Right lobe of liver (tissue), 6 donors: ENCODE data around the gene NRDC. TPM values are rescaled to one million over a fixed set of nuclear protein-coding genes. Genes with fewer than 3 reads are reported as not detected.

Experiments
- ATAC-seq, 4 donors: fragments of 200-7000 bp; cut with Tn5 transposase; one replicate each; pipeline ENCODE4 v1.9.1; 2020; ENCODE audit warnings: mild to moderate bottlenecking in 4 of 4, moderate library complexity in 4 of 4
- DNase-seq, 3 donors: peaks; one replicate each; pipeline ENCODE4 v3.0.0-alpha.2; 2020
- H3K27ac ChIP-seq, 3 donors: fragments of 200-600 bp; one replicate each; pipeline ENCODE4 v1.8.0; 2022
- H3K27me3 ChIP-seq, 2 donors: fragments of 200-600 bp; one replicate each; pipeline ENCODE4 v1.8.0; 2022
- H3K36me3 ChIP-seq, 4 donors: fragments of 200-600 bp; sonication (generic) in 1 of 4; one replicate each; pipeline versions ENCODE4 v1.5.1 to v1.8.0; 2017 to 2022; ENCODE audit warnings: control low read depth in 1 of 4
- H3K4me1 ChIP-seq, 4 donors: fragments of 200-600 bp; sonication (generic) in 1 of 4; one replicate each; pipeline versions ENCODE4 v1.5.1 to v1.8.0; 2017 to 2022; ENCODE audit warnings: control low read depth in 1 of 4
- H3K4me3 ChIP-seq, 3 donors: fragments of 200-600 bp; one replicate each; pipeline ENCODE4 v1.8.0; 2022
- H3K9me3 ChIP-seq, 4 donors: fragments of 200-600 bp; sonication (generic) in 1 of 4; one replicate each; pipeline versions ENCODE4 v1.5.1 to v1.8.0; 2017 to 2022; ENCODE audit warnings: control low read depth in 1 of 4
- POLR2A ChIP-seq: fragments of 450-650 bp; IDR thresholded peaks from one replicate; pipeline ENCODE4 v1.6.1; 2017; ENCODE audit warnings: antibody characterized with exemption, mild to moderate bottlenecking
- WGBS: methylation state at CpG from one replicate; pipeline ENCODE4 v1.1.6; 2018; ENCODE audit warnings: low coverage, low lambda C conversion rate; ENCODE audit not compliant: insufficient coverage; ENCODE audit errors: missing lambda C conversion rate; 5-methylcytosine and 5-hydroxymethylcytosine counted together
- intact Hi-C, 2 donors: fragments of 100-400 bp; cut with DNase I; formaldehyde crosslinking; loops; one replicate each; pipeline versions ENCODE4 v1.11.2 to v1.14.1; 2022
- long read RNA-seq: library from polyadenylated mRNA; unstranded; transcript quantifications from one replicate; pipeline ENCODE4 v2.0.0, GENCODE V29; 2019
- total RNA-seq, 6 experiments: library from RNA; depleted of rRNA in 2 of 6; stranded (reverse); fragments of >200 nt in 2 of 6; fragmentation: NEBNext Ultra II Directional in 3 of 6; extraction: Animal tissue kit (Norgen Biotek cat#: 25700) in 3 of 6; gene quantifications; one replicate each; pipeline versions ENCODE4 v1.1.0 to v1.2.4, GENCODE V29; 2016 to 2023
- TF ChIP-seq, protein P1 (sequence below), 4 donors: fragments of 200-600 bp in 3 of 4; fragments of 450-650 bp in 1 of 4; IDR thresholded peaks; one replicate each; pipeline versions ENCODE4 v1.5.1 to v1.8.0; 2016 to 2022; ENCODE audit warnings: antibody characterized with exemption in 4 of 4, mild to moderate bottlenecking in 2 of 4
- donor health status: DM: no; HTN: yes; CAD: no.
- donor health status: DM: no; HTN: no; CAD: no.
- donor health status: DM: no; HTN: no; CAD: no.
- donor health status: DM: no; HTN: yes; CAD: no.
- donor health status: DM: no; HTN: yes; CAD: no.

NRDC gene, protein sequence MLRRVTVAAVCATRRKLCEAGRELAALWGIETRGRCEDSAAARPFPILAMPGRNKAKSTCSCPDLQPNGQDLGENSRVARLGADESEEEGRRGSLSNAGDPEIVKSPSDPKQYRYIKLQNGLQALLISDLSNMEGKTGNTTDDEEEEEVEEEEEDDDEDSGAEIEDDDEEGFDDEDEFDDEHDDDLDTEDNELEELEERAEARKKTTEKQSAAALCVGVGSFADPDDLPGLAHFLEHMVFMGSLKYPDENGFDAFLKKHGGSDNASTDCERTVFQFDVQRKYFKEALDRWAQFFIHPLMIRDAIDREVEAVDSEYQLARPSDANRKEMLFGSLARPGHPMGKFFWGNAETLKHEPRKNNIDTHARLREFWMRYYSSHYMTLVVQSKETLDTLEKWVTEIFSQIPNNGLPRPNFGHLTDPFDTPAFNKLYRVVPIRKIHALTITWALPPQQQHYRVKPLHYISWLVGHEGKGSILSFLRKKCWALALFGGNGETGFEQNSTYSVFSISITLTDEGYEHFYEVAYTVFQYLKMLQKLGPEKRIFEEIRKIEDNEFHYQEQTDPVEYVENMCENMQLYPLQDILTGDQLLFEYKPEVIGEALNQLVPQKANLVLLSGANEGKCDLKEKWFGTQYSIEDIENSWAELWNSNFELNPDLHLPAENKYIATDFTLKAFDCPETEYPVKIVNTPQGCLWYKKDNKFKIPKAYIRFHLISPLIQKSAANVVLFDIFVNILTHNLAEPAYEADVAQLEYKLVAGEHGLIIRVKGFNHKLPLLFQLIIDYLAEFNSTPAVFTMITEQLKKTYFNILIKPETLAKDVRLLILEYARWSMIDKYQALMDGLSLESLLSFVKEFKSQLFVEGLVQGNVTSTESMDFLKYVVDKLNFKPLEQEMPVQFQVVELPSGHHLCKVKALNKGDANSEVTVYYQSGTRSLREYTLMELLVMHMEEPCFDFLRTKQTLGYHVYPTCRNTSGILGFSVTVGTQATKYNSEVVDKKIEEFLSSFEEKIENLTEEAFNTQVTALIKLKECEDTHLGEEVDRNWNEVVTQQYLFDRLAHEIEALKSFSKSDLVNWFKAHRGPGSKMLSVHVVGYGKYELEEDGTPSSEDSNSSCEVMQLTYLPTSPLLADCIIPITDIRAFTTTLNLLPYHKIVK
- total RNA-seq: 10 to 100 TPM; 57.9 to 88.0 (median 84.4) TPM
- long read RNA-seq, transcript NRDC-211 (2 exons, 1,020 nt): major isoform, 14 of 27 reads
- long read RNA-seq, partial matches to known transcripts: 8 of 27 reads
- long read RNA-seq, other reads (novel, unspliced or antisense): 4 of 27 reads

DNA sequence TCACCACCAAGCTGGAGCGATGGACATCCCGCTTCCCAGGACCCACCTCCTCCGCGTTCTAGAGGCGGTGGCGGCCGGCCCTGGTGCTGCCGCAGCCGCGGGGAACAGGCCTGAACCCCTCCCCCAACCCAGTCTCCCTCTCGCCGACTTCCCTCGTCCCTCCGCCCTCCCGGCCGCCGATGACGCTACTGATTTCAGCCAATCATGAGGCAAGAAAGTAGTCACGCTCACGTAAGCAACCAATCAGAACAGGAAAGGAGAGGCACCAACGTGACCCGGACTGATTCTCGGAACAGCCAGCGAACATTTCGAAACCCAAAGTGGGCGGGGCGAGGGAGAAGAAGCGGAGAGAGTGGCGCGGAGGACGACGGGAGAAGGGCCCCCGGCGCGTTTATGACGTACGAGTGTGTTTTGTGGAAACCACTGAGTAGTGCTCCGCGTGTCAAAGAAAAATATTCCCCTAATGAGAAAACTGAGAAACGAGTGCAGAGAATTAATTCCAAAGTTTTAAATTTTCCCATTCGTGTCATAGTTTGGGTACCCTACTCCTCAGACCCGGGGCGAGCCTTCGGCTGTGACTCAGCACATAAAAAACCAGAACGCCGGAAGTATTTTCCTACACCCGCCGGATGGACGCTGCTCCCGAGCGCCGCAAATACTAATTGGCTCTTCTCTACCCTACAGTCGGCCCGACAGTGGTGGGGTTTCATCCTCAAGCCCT, at the start of gene NRDC:
Gene NRDC (minus strand): TSS at position 112 of the 721 bp plus-strand sequence. CDS start 112 bp downstream, outside the sequence.
- H3K4me3 ChIP-seq: peak within 1 kb of the TSS; percentile 58 to 98 (median 97)
- ATAC-seq (peak; percentile 94 to 97 (median 95)), DNase-seq (peak; percentile 99 to 100 (median 99))
- H3K36me3 ChIP-seq: no peaks in the 10 kb centered on the region
- H3K4me1 ChIP-seq: peaks cover 0 to 28% (median 6%) of the 10 kb centered on the region in 4 donors
- no peaks in the 10 kb centered on the region for H3K27me3 ChIP-seq
- peak within 1 kb of the TSS; percentile 86 to 98 (median 91) for H3K27ac ChIP-seq
- TF ChIP-seq, protein P1, sequence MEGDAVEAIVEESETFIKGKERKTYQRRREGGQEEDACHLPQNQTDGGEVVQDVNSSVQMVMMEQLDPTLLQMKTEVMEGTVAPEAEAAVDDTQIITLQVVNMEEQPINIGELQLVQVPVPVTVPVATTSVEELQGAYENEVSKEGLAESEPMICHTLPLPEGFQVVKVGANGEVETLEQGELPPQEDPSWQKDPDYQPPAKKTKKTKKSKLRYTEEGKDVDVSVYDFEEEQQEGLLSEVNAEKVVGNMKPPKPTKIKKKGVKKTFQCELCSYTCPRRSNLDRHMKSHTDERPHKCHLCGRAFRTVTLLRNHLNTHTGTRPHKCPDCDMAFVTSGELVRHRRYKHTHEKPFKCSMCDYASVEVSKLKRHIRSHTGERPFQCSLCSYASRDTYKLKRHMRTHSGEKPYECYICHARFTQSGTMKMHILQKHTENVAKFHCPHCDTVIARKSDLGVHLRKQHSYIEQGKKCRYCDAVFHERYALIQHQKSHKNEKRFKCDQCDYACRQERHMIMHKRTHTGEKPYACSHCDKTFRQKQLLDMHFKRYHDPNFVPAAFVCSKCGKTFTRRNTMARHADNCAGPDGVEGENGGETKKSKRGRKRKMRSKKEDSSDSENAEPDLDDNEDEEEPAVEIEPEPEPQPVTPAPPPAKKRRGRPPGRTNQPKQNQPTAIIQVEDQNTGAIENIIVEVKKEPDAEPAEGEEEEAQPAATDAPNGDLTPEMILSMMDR (IDR thresholded peaks at IDR 0.05): no peak
- peak; percentile 95 for TF ChIP-seq POLR2A
- under 1% methylated on average over 41 of the region's 54 CpGs for WGBS
- no peaks in the 10 kb centered on the region for H3K9me3 ChIP-seq
- intact Hi-C loops: loop anchor here in 1 of 2 donors (10.0 kb wide), 1 partner anchor 64 kb away; no protein-coding TSS in a partner anchor

DNA sequence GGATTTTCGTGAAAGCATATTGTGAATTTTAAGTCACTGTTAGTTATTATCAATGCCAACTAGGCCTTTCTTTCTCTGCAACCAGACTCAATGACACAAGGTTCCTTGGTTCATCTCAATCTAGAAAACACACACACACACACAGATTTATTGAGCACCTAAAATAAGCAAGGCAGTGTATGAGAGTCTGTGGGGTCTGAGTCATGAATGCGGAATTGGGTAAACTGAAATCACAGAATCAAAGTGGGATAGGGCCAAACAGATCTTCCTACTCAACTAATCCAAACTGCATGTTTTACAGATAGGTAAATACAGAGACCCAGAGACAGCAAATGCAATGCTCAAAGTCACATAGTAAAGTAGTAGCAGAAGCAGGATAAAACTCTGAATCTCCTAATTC, 48.5 kb upstream of the NRDC start:
- ATAC-seq: no peak
- no peaks in the 10 kb centered on the region for H3K36me3 ChIP-seq
- no peaks in the 10 kb centered on the region for H3K27me3 ChIP-seq
- H3K9me3 ChIP-seq: no peaks in the 10 kb centered on the region
- TF ChIP-seq, protein P1 (IDR thresholded peaks at IDR 0.05): no peak
- TF ChIP-seq POLR2A: no peak
- no peak overlapping the region for H3K27ac ChIP-seq
- intact Hi-C loops: no loop called here
- DNase-seq: no peak
- no peak overlapping the region for H3K4me3 ChIP-seq
- H3K4me1 ChIP-seq: no peaks in the 10 kb centered on the region
- 72% methylated on average over 2 of the region's 2 CpGs for WGBS

DNA sequence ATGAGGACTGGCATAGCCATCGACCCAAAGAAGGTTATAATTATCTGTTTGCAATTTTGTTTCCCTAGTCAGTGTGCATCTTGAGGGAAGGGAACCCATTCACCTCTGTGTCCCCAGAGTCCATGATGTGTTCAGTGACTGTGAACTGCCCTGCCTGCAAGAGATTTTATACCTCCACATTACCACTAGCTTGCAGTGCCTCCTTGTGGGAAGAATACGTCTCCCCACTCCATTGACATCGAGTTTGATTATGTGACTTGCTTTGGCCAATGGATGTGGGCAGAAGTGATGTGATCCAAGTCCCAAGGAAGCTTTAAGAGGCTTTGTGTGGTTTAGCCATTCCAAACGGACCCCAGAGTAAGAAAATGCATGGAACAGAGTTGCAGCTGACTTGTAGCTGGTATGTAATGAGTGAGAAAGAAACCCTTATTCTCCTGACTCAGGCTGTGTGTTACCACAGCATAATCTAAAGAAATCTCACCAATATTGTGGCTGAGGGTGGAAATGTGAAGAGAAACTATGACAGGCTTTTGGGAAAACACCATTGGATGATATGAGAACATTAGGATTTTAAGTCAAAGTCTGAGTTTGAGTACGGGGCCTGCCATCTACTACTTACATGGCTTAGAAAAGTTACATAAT, 47.8 kb upstream of the NRDC start:
- ATAC-seq (no peak), DNase-seq (no peak)
- Histone ChIP-seq H3K36me3 (no peaks in the 10 kb centered on the region), H3K27ac (no peak overlapping the region), H3K27me3 (no peaks in the 10 kb centered on the region), H3K9me3 (no peaks in the 10 kb centered on the region), H3K4me3 (no peak overlapping the region), H3K4me1 (no peaks in the 10 kb centered on the region)
- WGBS: 67% methylated on average over 5 of the region's 5 CpGs
- TF ChIP-seq, protein P1 (IDR thresholded peaks at IDR 0.05): no peak
- no peak for TF ChIP-seq POLR2A
- intact Hi-C loops: no loop called here
